B cell (primary cell): ENCODE results near the gene AADAT. TPM values are rescaled to one million over a fixed set of nuclear protein-coding genes. Genes with fewer than 3 reads are reported as not detected.

Experiments
- ATAC-seq: fragments of 200-7000 bp; cut with Tn5 transposase; one replicate; pipeline ENCODE4 v1.10.0; 2021; ENCODE audit warnings: low read depth, mild to moderate bottlenecking, moderate number of reproducible peaks, moderate library complexity
- CTCF ChIA-PET: fragments of 350-600 bp; sonication (Branson Sonifier 250); formaldehyde crosslinking; loops from one replicate; lab custom pipeline; 2021; ENCODE audit warnings: antibody characterized with exemption, inconsistent platforms; lab: Charles Lee
- POLR2A ChIA-PET: fragments of 350-600 bp; sonication (Branson Sonifier 250); formaldehyde crosslinking; loops from one replicate; lab custom pipeline; 2021; ENCODE audit warnings: antibody characterized with exemption; lab: Charles Lee
- DNase-seq: peaks from one replicate; pipeline ENCODE4 v3.0.0; 2013
- H2AFZ ChIP-seq: 2 replicates; pipeline ENCODE4 v1.6.1; 2012; ENCODE audit warnings: mild to moderate bottlenecking, low read depth, low read length; ENCODE audit not compliant: insufficient read depth, poor library complexity, severe bottlenecking
- H3K27ac ChIP-seq, 2 donors: 1 replicate in 1 of 2; 2 replicates in 1 of 2; pipeline ENCODE4 v1.5.1; 2012 to 2013; ENCODE audit warnings: low read length in 2 of 2, mild to moderate bottlenecking in 2 of 2, moderate library complexity in 1 of 2
- H3K27me3 ChIP-seq, 4 experiments: fragments of 200-600 bp in 1 of 4; sonication (generic) in 1 of 4; replicated peaks in 1 of 4; 1 replicate in 2 of 4; 2 replicates in 2 of 4; pipeline versions ENCODE4 v1.6.1 to v1.7.0; 2013 to 2016; ENCODE audit warnings: low read length in 3 of 4, mild to moderate bottlenecking in 2 of 4, mixed read lengths in 1 of 4, moderate library complexity in 1 of 4; ENCODE audit not compliant: insufficient read depth in 4 of 4, control insufficient read depth in 3 of 4; ENCODE audit errors: control extremely low read depth in 1 of 4
- H3K36me3 ChIP-seq, 2 experiments: replicated peaks in 1 of 2; 1 replicate in 1 of 2; 2 replicates in 1 of 2; pipeline versions ENCODE4 v1.6.1 to v1.7.1; 2013; ENCODE audit warnings: low read length in 1 of 2; ENCODE audit not compliant: insufficient read depth in 2 of 2, control insufficient read depth in 1 of 2; ENCODE audit errors: control extremely low read depth in 1 of 2, extremely low read depth in 1 of 2
- H3K4me1 ChIP-seq, 2 donors: fragments of 200-600 bp in 1 of 2; sonication (generic) in 1 of 2; 1 replicate in 1 of 2; 2 replicates in 1 of 2; pipeline versions ENCODE4 v1.5.1 to v1.6.1; 2013 to 2017; ENCODE audit warnings: low read length in 2 of 2; ENCODE audit not compliant: control insufficient read depth in 2 of 2, insufficient read depth in 2 of 2
- H3K4me2 ChIP-seq: replicated peaks from 2 replicates; pipeline ENCODE3; 2012; ENCODE audit warnings: mild to moderate bottlenecking, low read depth, low read length; ENCODE audit not compliant: poor library complexity, severe bottlenecking
- H3K4me3 ChIP-seq, 5 experiments: fragments of 200-600 bp in 1 of 5; sonication (generic) in 1 of 5; 1 replicate in 3 of 5; 2 replicates in 2 of 5; pipeline versions ENCODE4 v1.5.1 to v1.7.0; 2011 to 2016; ENCODE audit warnings: low read length in 4 of 5, mild to moderate bottlenecking in 4 of 5, low read depth in 2 of 5, control low read depth in 1 of 5, moderate library complexity in 1 of 5; ENCODE audit not compliant: insufficient read depth in 1 of 5; ENCODE audit errors: control extremely low read depth in 1 of 5, extremely low read depth in 1 of 5
- H3K79me2 ChIP-seq: fragments of 200-600 bp; sonication (generic); one replicate; pipeline ENCODE4 v1.6.0; 2016; ENCODE audit warnings: low read length; ENCODE audit not compliant: control insufficient read depth, insufficient read depth
- H3K9ac ChIP-seq: fragments of 200-600 bp; sonication (generic); 2 replicates; pipeline ENCODE4 v1.6.1; 2017; ENCODE audit warnings: mild to moderate bottlenecking, low read length, moderate library complexity
- H3K9me3 ChIP-seq, 3 donors: one replicate each; pipeline versions ENCODE4 v1.6.1 to v1.7.1; 2013; ENCODE audit warnings: low read length in 2 of 3; ENCODE audit not compliant: control insufficient read depth in 2 of 3, insufficient read depth in 1 of 3; ENCODE audit errors: control extremely low read depth in 1 of 3
- H4K20me1 ChIP-seq: 2 replicates; pipeline ENCODE4 v1.6.0; 2012; ENCODE audit warnings: mild to moderate bottlenecking, low read length; ENCODE audit not compliant: insufficient read depth, control insufficient read depth, poor library complexity, severe bottlenecking
- H3K27ac Mint-ChIP-seq: one replicate; pipeline ENCODE4 v1.8.0; 2021; ENCODE audit warnings: mixed read lengths
- H3K27me3 Mint-ChIP-seq: one replicate; pipeline ENCODE4 v1.8.0; 2021; ENCODE audit warnings: mixed read lengths
- H3K4me1 Mint-ChIP-seq: one replicate; pipeline ENCODE4 v1.8.0; 2021; ENCODE audit warnings: mixed read lengths
- H3K4me3 Mint-ChIP-seq: one replicate; pipeline ENCODE4 v1.8.0; 2021; ENCODE audit warnings: mixed read lengths
- H3K9me3 Mint-ChIP-seq: one replicate; pipeline ENCODE4 v1.8.0; 2022; ENCODE audit warnings: mixed read lengths; ENCODE audit not compliant: insufficient read depth
- EZH2 ChIP-seq: IDR thresholded peaks from 2 replicates; pipeline ENCODE4 v1.6.1; 2012; ENCODE audit warnings: borderline replicate concordance, low read depth, mild to moderate bottlenecking, moderate library complexity, low read length; ENCODE audit not compliant: insufficient read depth, poor library complexity, severe bottlenecking
- WGBS: methylation state at CpG from one replicate; pipeline ENCODE4 v1.1.5; 2013; ENCODE audit warnings: missing lambda C conversion rate; ENCODE audit not compliant: insufficient coverage; 5-methylcytosine and 5-hydroxymethylcytosine counted together
- intact Hi-C: fragments of 100-400 bp; cut with micrococcal nuclease; formaldehyde crosslinking; loops from one replicate; pipeline ENCODE4 v1.10.0; 2022
- polyA plus RNA-seq: library from polyadenylated mRNA; depleted of rRNA; stranded (reverse); fragments of >200 nt; gene quantifications from 2 replicates; pipeline ENCODE4 v1.2.3, GENCODE V29; 2012
- total RNA-seq, 2 donors: library from RNA; stranded (reverse); fragments of 120-200 nt in 1 of 2; gene quantifications; 1 replicate in 1 of 2; 2 replicates in 1 of 2; pipeline versions ENCODE4 v1.2.3 to v1.2.4, GENCODE V29; 2013 to 2022
- TF ChIP-seq, protein P1 (sequence below): fragments of 200-600 bp; IDR thresholded peaks from one replicate; pipeline ENCODE4 v1.8.0; 2022; ENCODE audit warnings: antibody characterized with exemption, mild to moderate bottlenecking

The AADAT gene
- total and polyA plus RNA-seq, 2 donors (not counting 1 experiment from before 2014, with no cell fraction given): not detected

DNA sequence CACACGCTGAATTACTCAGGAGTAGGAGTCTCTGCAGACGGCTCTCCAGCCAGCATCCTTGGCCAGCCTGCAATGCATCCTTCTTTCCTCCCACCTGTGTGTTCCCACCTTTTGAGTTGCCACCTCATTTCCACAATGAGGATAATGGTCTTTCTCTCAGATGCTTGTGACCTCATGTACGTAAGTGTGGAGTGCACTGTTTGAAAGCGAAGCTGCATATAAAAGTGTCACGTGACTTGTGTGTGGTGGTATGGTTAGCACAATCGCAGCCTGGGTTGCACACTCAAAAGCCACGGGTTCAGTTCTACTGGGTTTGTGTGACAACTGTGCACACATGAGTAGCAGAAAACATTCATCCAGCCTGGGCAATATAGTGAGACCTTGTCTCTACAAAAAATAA is 51.5 kb downstream of the AADAT start:
- H4K20me1 ChIP-seq: no peaks in the 10 kb centered on the region
- no peak overlapping the region for H3K27ac ChIP-seq
- TF ChIP-seq, protein P1, sequence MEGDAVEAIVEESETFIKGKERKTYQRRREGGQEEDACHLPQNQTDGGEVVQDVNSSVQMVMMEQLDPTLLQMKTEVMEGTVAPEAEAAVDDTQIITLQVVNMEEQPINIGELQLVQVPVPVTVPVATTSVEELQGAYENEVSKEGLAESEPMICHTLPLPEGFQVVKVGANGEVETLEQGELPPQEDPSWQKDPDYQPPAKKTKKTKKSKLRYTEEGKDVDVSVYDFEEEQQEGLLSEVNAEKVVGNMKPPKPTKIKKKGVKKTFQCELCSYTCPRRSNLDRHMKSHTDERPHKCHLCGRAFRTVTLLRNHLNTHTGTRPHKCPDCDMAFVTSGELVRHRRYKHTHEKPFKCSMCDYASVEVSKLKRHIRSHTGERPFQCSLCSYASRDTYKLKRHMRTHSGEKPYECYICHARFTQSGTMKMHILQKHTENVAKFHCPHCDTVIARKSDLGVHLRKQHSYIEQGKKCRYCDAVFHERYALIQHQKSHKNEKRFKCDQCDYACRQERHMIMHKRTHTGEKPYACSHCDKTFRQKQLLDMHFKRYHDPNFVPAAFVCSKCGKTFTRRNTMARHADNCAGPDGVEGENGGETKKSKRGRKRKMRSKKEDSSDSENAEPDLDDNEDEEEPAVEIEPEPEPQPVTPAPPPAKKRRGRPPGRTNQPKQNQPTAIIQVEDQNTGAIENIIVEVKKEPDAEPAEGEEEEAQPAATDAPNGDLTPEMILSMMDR: no peak
- no peak for TF ChIP-seq EZH2
- H3K4me1 ChIP-seq: no peaks in the 10 kb centered on the region
- no peaks in the 10 kb centered on the region for H3K79me2 ChIP-seq
- no peaks in the 10 kb centered on the region for H3K27me3 ChIP-seq
- H3K9me3 ChIP-seq: no peaks in the 10 kb centered on the region
- H3K9ac ChIP-seq: no peak overlapping the region
- WGBS: 97% methylated on average over 5 of the region's 7 CpGs
- no peak overlapping the region for H3K4me2 ChIP-seq
- Mint-ChIP-seq H3K9me3 (no peaks in the 10 kb centered on the region), H3K4me1 (no peaks in the 10 kb centered on the region), H3K27me3 (peaks cover 15% of the 10 kb centered on the region), H3K4me3 (no peak overlapping the region), H3K27ac (no peak overlapping the region)
- ATAC-seq: no peak
- no peaks in the 10 kb centered on the region for H3K36me3 ChIP-seq
- CTCF ChIA-PET: no interaction called here
- intact Hi-C loops: no loop called here
- POLR2A ChIA-PET: no interaction called here
- no peak overlapping the region for H3K4me3 ChIP-seq
- no peak overlapping the region for H2AFZ ChIP-seq
- no peak for DNase-seq

DNA sequence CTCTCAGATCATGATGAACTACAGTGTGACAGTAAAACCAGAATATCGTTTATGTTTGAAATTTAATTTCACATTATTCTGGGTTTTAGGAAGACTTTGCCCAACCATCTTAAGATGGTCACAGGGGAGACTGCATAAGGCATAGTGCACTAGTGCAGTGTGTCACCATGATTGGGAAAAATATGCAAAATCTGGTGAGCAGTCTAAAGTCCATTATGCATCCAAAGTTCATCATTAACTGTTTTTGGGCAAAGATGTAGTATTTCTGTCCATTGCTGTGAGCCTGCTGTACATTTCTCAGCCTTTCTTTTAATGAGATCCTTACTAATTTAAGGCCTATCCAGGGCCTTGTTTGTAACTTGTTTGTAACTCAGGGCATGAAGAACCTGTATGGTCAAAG is 52.3 kb downstream of the AADAT start:
- ChIA-PET POLR2A (no interaction called here), CTCF (no interaction called here)
- Mint-ChIP-seq H3K4me3 (no peak overlapping the region), H3K4me1 (no peaks in the 10 kb centered on the region), H3K9me3 (no peaks in the 10 kb centered on the region), H3K27ac (no peak overlapping the region), H3K27me3 (peaks cover 15% of the 10 kb centered on the region)
- H3K27ac ChIP-seq: no peak overlapping the region
- no peaks in the 10 kb centered on the region for H3K9me3 ChIP-seq
- no peaks in the 10 kb centered on the region for H4K20me1 ChIP-seq
- H3K4me2 ChIP-seq: no peak overlapping the region
- H3K4me1 ChIP-seq: no peaks in the 10 kb centered on the region
- H2AFZ ChIP-seq: no peak overlapping the region
- TF ChIP-seq EZH2: no peak
- TF ChIP-seq, protein P1: no peak
- H3K4me3 ChIP-seq: no peak overlapping the region
- DNase-seq: no peak
- no peaks in the 10 kb centered on the region for H3K79me2 ChIP-seq
- WGBS: 100% methylated on average over 1 of the region's 1 CpG
- no peak overlapping the region for H3K9ac ChIP-seq
- intact Hi-C loops: no loop called here
- no peak for ATAC-seq
- no peaks in the 10 kb centered on the region for H3K36me3 ChIP-seq
- H3K27me3 ChIP-seq: no peaks in the 10 kb centered on the region
